Measurements from ENCODE around the gene DPPA5.

Gene DPPA5

DNA sequence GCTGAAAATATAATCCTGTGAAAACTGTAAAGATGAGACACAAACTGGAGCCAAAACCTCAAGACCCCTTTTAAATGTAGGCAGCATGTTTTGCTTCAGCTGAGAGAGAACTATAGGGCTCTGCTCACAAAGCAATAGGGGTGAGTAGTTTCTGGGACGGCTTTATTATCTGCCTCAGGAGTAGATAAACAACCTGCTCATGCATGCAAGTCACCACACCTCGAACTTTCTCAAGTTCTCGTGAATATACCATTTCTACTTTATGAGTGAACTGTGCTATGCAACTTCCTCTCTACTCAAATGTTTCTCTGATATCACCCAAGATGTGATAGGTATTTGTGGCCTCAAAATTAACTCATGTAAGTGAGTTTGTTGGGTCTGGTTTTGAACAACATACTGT, 23.1 kb upstream of the DPPA5 start:
- DNase-seq (ENCODE audit: low spot score in 2 of 2) (no peak), ATAC-seq (replicated peaks; ENCODE audit: extremely low read depth, poor library complexity, severe bottlenecking) (no peak)
- H3K36me3 Mint-ChIP-seq (ENCODE audit: insufficient read depth), result no peaks in the 10 kb centered on the region
- no peaks in the 10 kb centered on the region for H3K4me1 Mint-ChIP-seq
- H3K4me3 Mint-ChIP-seq, result no peak overlapping the region
- H3K9me3 Mint-ChIP-seq, result no peaks in the 10 kb centered on the region
- no peaks in the 10 kb centered on the region for H3K27me3 Mint-ChIP-seq
- no peak overlapping the region for H3K27ac Mint-ChIP-seq (ENCODE audit: low read depth)

DNA sequence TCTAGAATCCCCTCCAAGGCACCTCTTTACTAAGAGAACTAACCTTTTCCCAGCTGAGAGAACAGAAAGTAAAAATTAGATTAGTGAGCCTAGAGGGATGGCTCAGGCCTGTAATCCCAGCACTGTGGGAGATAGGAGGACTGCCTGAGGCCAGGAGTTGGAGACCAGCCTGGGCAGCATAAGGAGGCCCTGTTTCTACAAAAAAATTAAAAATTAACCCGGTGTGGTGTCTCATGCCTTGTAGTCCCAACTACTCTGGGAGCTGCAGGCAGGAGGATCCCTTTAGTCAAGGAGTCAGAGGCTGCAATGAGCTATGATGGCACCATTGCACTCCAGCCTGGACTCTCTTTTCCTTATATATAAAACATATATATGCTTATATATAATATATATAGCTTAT, 21.1 kb upstream of the DPPA5 start:
- H3K4me3 Mint-ChIP-seq, result no peak overlapping the region

DNA sequence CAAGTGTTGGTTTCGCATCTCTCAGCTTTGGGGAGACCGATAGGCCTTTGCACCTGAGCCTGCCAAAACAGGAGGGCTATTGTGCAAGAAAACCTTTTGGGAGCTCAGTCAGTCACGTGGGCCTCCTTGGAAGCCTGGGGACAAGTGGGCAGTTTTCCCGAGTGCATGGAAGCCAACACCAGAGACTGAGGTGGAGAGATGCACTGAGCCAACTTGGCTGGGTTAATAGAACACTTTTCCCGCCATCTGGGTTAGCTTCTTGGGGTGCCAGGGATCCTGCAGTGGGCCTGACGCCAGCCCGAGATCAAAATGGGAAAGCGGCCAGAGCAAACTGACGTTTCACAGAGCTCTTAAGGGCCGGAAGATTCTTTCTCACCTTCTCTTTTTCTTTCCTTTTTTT, 18.4 kb upstream of the DPPA5 start:
- no peak for DNase-seq (ENCODE audit: low spot score in 2 of 2)
- ATAC-seq (replicated peaks; ENCODE audit: extremely low read depth, poor library complexity, severe bottlenecking), result no peak
- H3K4me1 Mint-ChIP-seq, result no peaks in the 10 kb centered on the region
- H3K4me3 Mint-ChIP-seq, result no peak overlapping the region
- no peaks in the 10 kb centered on the region for H3K9me3 Mint-ChIP-seq
- no peaks in the 10 kb centered on the region for H3K27me3 Mint-ChIP-seq
- no peaks in the 10 kb centered on the region for H3K36me3 Mint-ChIP-seq (ENCODE audit: insufficient read depth)
- H3K27ac Mint-ChIP-seq (ENCODE audit: low read depth), result no peak overlapping the region

More for the DNA sequence above, 21.1 kb upstream of the DPPA5 start:
- H3K4me1 Mint-ChIP-seq, result no peaks in the 10 kb centered on the region
- H3K27me3 Mint-ChIP-seq, result no peaks in the 10 kb centered on the region
- DNase-seq (ENCODE audit: low spot score in 2 of 2), result no peak
- H3K9me3 Mint-ChIP-seq, result no peaks in the 10 kb centered on the region
- no peak overlapping the region for H3K27ac Mint-ChIP-seq (ENCODE audit: low read depth)
- no peak for ATAC-seq (replicated peaks; ENCODE audit: extremely low read depth, poor library complexity, severe bottlenecking)
- H3K36me3 Mint-ChIP-seq (ENCODE audit: insufficient read depth), result no peaks in the 10 kb centered on the region

DNA sequence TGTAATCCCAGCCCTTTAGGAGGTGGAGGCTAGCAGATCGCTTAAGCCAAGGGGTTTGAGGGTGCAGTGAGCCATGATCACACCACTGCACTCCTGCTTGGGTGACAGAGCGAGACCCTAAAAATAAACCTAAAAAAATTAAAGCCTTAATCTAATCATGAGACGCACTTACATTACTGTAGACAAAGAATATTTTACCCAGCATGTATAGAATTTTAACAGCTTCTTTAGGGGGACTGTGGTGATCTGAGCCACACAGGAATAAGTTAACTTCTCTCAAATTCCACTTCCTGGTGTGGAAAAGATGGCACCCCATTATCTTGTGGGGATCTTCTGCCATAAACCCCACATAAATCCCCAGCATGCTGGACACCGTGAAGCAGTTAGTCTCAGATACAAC, 17.9 kb upstream of the DPPA5 start:
- ATAC-seq (replicated peaks; ENCODE audit: extremely low read depth, poor library complexity, severe bottlenecking), result no peak
- H3K36me3 Mint-ChIP-seq (ENCODE audit: insufficient read depth), result no peaks in the 10 kb centered on the region
- no peaks in the 10 kb centered on the region for H3K27me3 Mint-ChIP-seq
- H3K27ac Mint-ChIP-seq (ENCODE audit: low read depth), result no peak overlapping the region
- no peak overlapping the region for H3K4me3 Mint-ChIP-seq
- DNase-seq (ENCODE audit: low spot score in 2 of 2), result no peak
- no peaks in the 10 kb centered on the region for H3K9me3 Mint-ChIP-seq
- H3K4me1 Mint-ChIP-seq, result no peaks in the 10 kb centered on the region

DNA sequence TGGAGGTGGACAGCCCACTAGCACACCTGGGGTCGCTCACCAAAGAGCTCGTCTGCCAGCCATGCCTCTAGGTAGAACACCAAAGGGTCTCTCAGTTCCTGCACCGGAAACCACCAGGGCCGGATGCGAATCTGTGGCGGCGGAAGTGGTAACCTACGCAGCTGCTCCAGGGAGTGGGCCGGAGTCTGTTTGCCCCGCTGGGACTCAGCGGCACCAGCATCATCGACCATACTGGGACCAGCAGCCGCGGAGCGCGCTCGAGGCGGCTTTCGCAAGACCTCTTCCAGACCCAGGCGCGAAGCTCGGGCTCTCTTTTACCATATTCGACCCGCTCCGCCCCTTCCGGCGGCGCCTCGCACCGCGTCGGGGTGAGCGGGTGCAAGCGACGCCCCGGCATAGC, 15.5 kb upstream of the DPPA5 start, which contains the start of gene OOEP:
TSS of gene OOEP (minus strand) at position 335 of the 400 bp plus-strand sequence. CDS start at position 230, 105 bp downstream.
- no peak for DNase-seq (ENCODE audit: low spot score in 2 of 2)
- H3K27ac Mint-ChIP-seq (ENCODE audit: low read depth), result peak within 1 kb of the TSS; percentile 39
- no peaks in the 10 kb centered on the region for H3K9me3 Mint-ChIP-seq
- no peaks in the 10 kb centered on the region for H3K27me3 Mint-ChIP-seq
- no peaks in the 10 kb centered on the region for H3K36me3 Mint-ChIP-seq (ENCODE audit: insufficient read depth)
- no peaks in the 10 kb centered on the region for H3K4me1 Mint-ChIP-seq
- no peak for ATAC-seq (replicated peaks; ENCODE audit: extremely low read depth, poor library complexity, severe bottlenecking)
- no peak within 1 kb of the TSS for H3K4me3 Mint-ChIP-seq

DNA sequence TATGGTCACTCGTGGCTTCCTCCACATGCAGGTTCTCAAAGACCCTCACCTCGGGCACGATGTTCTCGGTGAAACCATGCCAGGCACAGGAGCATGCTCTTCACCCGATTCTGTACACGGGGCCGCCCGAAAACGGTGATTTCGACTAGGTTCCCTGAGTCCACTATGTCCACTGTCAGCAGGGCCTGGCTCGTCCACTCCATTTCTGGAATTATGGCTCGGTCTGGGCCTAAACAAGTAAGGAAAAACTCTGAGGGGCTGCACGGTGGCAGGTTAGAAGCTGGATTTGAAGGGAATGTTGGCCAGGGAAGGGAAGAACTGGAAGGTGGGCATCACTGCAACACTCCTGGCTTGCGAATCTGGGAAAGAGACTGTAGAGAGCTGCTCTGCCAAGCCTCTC, 15.1 kb upstream of the DPPA5 start:
- H3K36me3 Mint-ChIP-seq (ENCODE audit: insufficient read depth), result no peaks in the 10 kb centered on the region
- no peaks in the 10 kb centered on the region for H3K4me1 Mint-ChIP-seq
- no peaks in the 10 kb centered on the region for H3K9me3 Mint-ChIP-seq
- no peak for ATAC-seq (replicated peaks; ENCODE audit: extremely low read depth, poor library complexity, severe bottlenecking)
- DNase-seq (ENCODE audit: low spot score in 2 of 2), result no peak
- no peak overlapping the region for H3K27ac Mint-ChIP-seq (ENCODE audit: low read depth)
- H3K4me3 Mint-ChIP-seq, result no peak overlapping the region
- no peaks in the 10 kb centered on the region for H3K27me3 Mint-ChIP-seq

DNA sequence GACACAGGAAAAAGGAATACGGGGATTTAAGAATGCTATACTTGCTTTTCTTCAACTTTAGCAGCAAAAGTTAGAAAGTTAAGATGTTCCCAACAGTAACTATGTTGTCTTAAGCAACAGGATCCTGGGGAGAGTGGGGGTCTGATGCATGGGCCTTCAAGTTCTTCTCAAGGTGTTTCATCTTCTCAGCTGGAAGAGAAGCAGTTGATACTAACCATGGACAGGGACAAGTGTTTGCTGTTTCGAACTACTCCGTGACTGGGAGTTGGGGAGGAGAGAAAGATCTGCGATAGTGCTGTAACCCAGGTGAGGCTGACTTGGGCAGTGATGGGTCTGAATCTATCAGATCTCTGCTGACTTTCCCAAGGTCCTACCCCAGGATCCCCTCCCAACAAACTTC, 14.6 kb upstream of the DPPA5 start:
- H3K4me1 Mint-ChIP-seq, result no peaks in the 10 kb centered on the region
- ATAC-seq (replicated peaks; ENCODE audit: extremely low read depth, poor library complexity, severe bottlenecking) (no peak), DNase-seq (ENCODE audit: low spot score in 2 of 2) (no peak)
- no peaks in the 10 kb centered on the region for H3K9me3 Mint-ChIP-seq
- no peaks in the 10 kb centered on the region for H3K27me3 Mint-ChIP-seq
- H3K4me3 Mint-ChIP-seq, result no peak overlapping the region
- no peaks in the 10 kb centered on the region for H3K36me3 Mint-ChIP-seq (ENCODE audit: insufficient read depth)
- H3K27ac Mint-ChIP-seq (ENCODE audit: low read depth), result no peak overlapping the region

DNA sequence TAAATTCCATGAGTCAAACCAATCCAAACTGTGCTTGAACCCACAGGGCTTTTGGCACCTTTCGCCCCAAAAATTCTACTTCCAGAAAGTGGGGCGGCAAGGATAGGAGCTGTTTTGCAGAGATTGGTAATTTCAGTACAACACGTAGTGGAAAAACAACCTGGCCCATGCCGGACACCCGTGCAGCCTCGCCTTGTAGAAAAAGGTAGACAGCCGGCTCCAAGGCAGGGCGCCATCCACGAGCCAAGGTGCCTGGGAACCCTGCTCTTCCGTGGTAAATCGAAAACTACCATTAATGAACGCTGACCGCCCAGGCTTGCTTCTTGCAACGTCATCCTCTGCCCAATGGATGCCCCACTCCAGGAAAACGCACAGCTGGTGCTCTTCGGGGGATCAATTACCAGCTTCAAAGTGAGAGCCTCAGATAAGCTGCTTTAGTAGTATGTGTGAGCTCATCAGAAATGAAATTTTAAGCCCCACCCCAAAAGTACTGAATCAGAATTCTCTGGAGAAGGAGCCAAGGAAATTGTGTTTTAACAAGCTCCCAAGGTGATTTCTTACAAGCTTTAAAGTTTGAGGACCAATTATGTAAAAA, 13.8 kb upstream of the DPPA5 start:
- Mint-ChIP-seq H3K27ac (ENCODE audit: low read depth) (no peak overlapping the region), H3K27me3 (no peaks in the 10 kb centered on the region), H3K4me3 (no peak overlapping the region), H3K9me3 (no peaks in the 10 kb centered on the region), H3K4me1 (no peaks in the 10 kb centered on the region), H3K36me3 (ENCODE audit: insufficient read depth) (no peaks in the 10 kb centered on the region)
- ATAC-seq (replicated peaks; ENCODE audit: extremely low read depth, poor library complexity, severe bottlenecking), result no peak
- no peak for DNase-seq (ENCODE audit: low spot score in 2 of 2)

DNA sequence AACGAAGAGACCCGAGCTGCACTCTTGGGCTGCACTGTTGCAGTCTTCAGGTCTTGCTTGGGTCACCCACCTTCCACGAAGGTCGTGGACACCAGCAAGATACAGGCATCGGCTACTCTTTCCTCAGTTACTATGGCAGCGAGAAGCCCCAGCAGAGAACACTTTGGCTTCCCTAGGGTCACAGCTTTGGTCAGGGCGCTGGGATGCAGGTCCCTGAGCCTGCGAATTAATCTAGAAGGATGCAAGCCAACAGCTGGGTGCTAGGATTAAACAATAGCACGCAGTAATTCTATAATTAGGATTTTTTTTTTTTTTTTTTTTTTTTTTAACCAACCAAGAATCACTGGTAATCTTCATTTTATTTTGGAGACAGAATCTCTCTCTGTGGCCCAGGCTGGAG, 10.5 kb upstream of the DPPA5 start:
- Mint-ChIP-seq H3K27ac (ENCODE audit: low read depth) (no peak overlapping the region), H3K27me3 (no peaks in the 10 kb centered on the region), H3K4me1 (no peaks in the 10 kb centered on the region), H3K9me3 (no peaks in the 10 kb centered on the region), H3K36me3 (ENCODE audit: insufficient read depth) (no peaks in the 10 kb centered on the region), H3K4me3 (no peak overlapping the region)
- ATAC-seq (replicated peaks; ENCODE audit: extremely low read depth, poor library complexity, severe bottlenecking) (no peak), DNase-seq (ENCODE audit: low spot score in 2 of 2) (no peak)

DNA sequence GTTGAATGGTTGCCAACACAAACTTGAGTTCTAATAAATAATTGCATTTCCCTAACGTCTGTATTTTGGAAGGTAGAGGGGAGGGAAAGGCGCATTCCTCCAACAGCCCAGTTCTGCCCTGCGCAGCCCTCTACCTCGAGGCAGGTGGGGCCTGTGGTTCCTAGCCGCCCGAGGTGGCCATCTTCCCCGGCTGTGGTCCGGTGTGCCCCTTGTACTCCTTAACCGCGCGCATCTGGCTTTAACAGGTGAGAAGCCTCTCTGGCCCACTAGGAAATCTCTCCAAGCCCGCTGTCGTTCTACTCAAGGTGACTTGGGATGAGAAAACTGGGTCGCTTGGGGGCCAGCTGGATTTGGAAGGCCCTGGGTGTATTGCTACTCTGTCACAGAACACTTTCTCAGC, 10.0 kb upstream of the DPPA5 start:
- Mint-ChIP-seq H3K4me1 (no peaks in the 10 kb centered on the region), H3K27me3 (no peaks in the 10 kb centered on the region), H3K4me3 (no peak overlapping the region), H3K27ac (ENCODE audit: low read depth) (no peak overlapping the region), H3K36me3 (ENCODE audit: insufficient read depth) (no peaks in the 10 kb centered on the region), H3K9me3 (no peaks in the 10 kb centered on the region)
- DNase-seq (ENCODE audit: low spot score in 2 of 2) (no peak), ATAC-seq (replicated peaks; ENCODE audit: extremely low read depth, poor library complexity, severe bottlenecking) (no peak)

DNA sequence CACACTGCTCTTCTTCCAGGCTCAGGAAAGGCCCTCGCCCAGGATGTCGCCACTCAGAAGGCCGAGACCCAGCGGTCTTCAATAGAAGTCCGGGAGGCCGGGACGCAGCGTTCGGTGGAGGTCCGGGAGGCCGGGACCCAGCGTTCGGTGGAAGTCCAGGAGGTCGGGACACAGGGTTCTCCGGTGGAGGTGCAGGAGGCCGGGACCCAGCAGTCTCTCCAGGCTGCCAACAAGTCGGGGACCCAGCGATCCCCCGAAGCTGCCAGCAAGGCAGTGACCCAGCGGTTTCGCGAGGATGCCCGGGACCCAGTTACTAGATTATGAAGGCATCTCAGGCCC, 9.4 kb upstream of the DPPA5 start:
- ATAC-seq (replicated peaks; ENCODE audit: extremely low read depth, poor library complexity, severe bottlenecking), result no peak
- no peak overlapping the region for H3K27ac Mint-ChIP-seq (ENCODE audit: low read depth)
- DNase-seq (ENCODE audit: low spot score in 2 of 2), result no peak
- no peaks in the 10 kb centered on the region for H3K36me3 Mint-ChIP-seq (ENCODE audit: insufficient read depth)
- no peaks in the 10 kb centered on the region for H3K4me1 Mint-ChIP-seq
- H3K27me3 Mint-ChIP-seq, result no peaks in the 10 kb centered on the region
- no peak overlapping the region for H3K4me3 Mint-ChIP-seq
- no peaks in the 10 kb centered on the region for H3K9me3 Mint-ChIP-seq

DNA sequence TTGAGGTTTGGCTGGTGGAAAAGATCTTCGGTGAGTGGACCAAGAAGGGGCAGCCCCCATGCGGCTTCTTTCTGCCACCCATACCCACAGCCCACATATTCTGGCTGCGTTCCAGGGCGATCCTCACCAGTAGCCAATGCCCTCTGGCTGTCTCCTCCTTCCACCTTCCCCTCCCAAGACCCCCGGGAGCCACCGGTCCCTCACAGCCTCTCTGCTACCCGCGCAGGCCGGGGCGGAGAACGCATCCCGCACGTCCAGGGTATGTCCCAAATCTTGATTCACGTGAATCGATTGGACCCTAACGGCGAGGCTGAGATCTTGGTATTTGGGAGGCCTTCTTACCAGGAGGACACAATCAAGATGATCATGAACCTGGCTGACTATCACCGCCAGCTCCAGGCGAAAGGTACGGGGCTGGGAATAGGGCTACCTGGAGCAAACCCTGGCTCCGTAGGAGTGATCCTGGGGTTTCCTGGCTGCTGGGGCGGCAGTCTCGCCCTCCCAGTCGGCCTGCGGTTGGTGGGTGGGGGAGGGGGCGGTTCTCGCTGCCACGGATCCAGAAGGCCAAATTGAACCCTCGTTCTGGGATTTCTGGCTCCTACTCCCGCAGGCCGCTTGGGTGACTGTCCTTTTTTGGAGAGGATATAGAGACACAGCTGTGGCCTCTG, 8.9 kb upstream of the DPPA5 start:
- DNase-seq (ENCODE audit: low spot score in 2 of 2) (no peak), ATAC-seq (replicated peaks; ENCODE audit: extremely low read depth, poor library complexity, severe bottlenecking) (no peak)
- no peaks in the 10 kb centered on the region for H3K27me3 Mint-ChIP-seq
- no peak overlapping the region for H3K27ac Mint-ChIP-seq (ENCODE audit: low read depth)
- no peaks in the 10 kb centered on the region for H3K4me1 Mint-ChIP-seq
- no peak overlapping the region for H3K4me3 Mint-ChIP-seq
- H3K9me3 Mint-ChIP-seq, result no peaks in the 10 kb centered on the region
- H3K36me3 Mint-ChIP-seq (ENCODE audit: insufficient read depth), result no peaks in the 10 kb centered on the region

DNA sequence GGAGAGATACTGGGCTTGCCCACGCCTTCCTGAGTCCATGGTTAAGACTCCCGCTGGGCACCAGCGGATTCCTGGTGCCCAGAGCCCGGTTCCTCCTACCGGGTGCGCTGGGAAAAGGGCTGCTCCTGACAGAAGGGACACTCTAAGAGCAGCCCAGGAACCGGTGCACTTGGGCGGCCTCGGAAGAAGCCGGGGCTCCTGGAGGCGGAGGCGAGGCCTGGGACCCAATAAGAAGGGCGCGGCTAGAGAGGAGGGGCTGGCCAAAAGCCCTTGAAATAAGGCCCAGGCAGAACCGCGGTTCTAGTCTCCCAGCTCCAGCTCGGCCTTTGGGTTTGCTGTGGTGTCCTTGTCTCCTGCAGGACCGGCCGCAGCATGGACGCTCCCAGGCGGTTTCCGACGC, 8.3 kb upstream of the DPPA5 start, which contains the start of gene KHDC3L:
TSS of gene KHDC3L (plus strand) at position 301 of the 400 bp plus-strand sequence. CDS start at position 373, 72 bp downstream.
- no peaks in the 10 kb centered on the region for H3K27me3 Mint-ChIP-seq
- H3K4me3 Mint-ChIP-seq, result no peak within 1 kb of the TSS
- ATAC-seq (replicated peaks; ENCODE audit: extremely low read depth, poor library complexity, severe bottlenecking), result no peak
- H3K36me3 Mint-ChIP-seq (ENCODE audit: insufficient read depth), result no peaks in the 10 kb centered on the region
- H3K27ac Mint-ChIP-seq (ENCODE audit: low read depth), result no peak within 1 kb of the TSS
- no peaks in the 10 kb centered on the region for H3K9me3 Mint-ChIP-seq
- no peaks in the 10 kb centered on the region for H3K4me1 Mint-ChIP-seq
- no peak for DNase-seq (ENCODE audit: low spot score in 2 of 2)
